Measurements from ENCODE around the gene GLP2R.
A peak's percentile ranks its signal among the peaks of the same experiment; 100 is the strongest.

The GLP2R gene

GRCh38 chr17:9900784-9901183, 75.1 kb downstream of the GLP2R start:
- Mint-ChIP-seq H3K27ac (peak overlapping the region; percentile 10 to 67 (median 38)), H3K4me1 (peaks cover 29% of the 10 kb centered on the region), H3K4me3 (peak overlapping the region in 1 of 3 experiments; percentile 18), H3K27me3 (ENCODE audit: low read depth) (peaks cover 18% of the 10 kb centered on the region), H3K36me3 (ENCODE audit: low read depth) (no peaks in the 10 kb centered on the region), H3K9me3 (no peaks in the 10 kb centered on the region)
- TF ChIP-seq CTCF (IDR thresholded peaks at IDR 0.05; ENCODE audit: unreplicated experiment in 3 of 3): no peak

GRCh38 chr17:9902120-9902519, 76.4 kb downstream of the GLP2R start:
- no peaks in the 10 kb centered on the region for H3K9me3 Mint-ChIP-seq

GRCh38 chr17:9904277-9905077, 78.8 kb downstream of the GLP2R start:
- H3K36me3 Mint-ChIP-seq (ENCODE audit: low read depth): no peaks in the 10 kb centered on the region

More at GRCh38 chr17:9902120-9902519, 76.4 kb downstream of the GLP2R start:
- peak overlapping the region in 1 of 3 experiments; percentile 40 for H3K27ac Mint-ChIP-seq
- H3K36me3 Mint-ChIP-seq (ENCODE audit: low read depth): no peaks in the 10 kb centered on the region
- no peak overlapping the region for H3K4me3 Mint-ChIP-seq
- peaks cover 29% of the 10 kb centered on the region for H3K4me1 Mint-ChIP-seq
- H3K27me3 Mint-ChIP-seq (ENCODE audit: low read depth): peaks cover 17% of the 10 kb centered on the region
- TF ChIP-seq CTCF (IDR thresholded peaks at IDR 0.05; ENCODE audit: unreplicated experiment in 3 of 3): no peak

GRCh38 chr17:9905078-9905415, 79.3 kb downstream of the GLP2R start, which contains the start of gene RCVRN:
Gene RCVRN (minus strand): TSS chr17:9905271. CDS start chr17:9905180, 91 bp downstream.
- Mint-ChIP-seq H3K27ac (no peak within 1 kb of the TSS), H3K27me3 (ENCODE audit: low read depth) (peaks cover 13% of the 10 kb centered on the region)

More at GRCh38 chr17:9904277-9905077, 78.8 kb downstream of the GLP2R start:
- Mint-ChIP-seq H3K27ac (no peak overlapping the region), H3K9me3 (no peaks in the 10 kb centered on the region), H3K4me1 (peaks cover 28% of the 10 kb centered on the region), H3K4me3 (no peak overlapping the region), H3K27me3 (ENCODE audit: low read depth) (peaks cover 13% of the 10 kb centered on the region)
- TF ChIP-seq CTCF (IDR thresholded peaks at IDR 0.05; ENCODE audit: unreplicated experiment in 3 of 3): no peak

GRCh38 chr17:9905902-9906301, 80.2 kb downstream of the GLP2R start:
- Mint-ChIP-seq H3K4me3 (no peak overlapping the region), H3K9me3 (no peaks in the 10 kb centered on the region), H3K27me3 (ENCODE audit: low read depth) (peaks cover 13% of the 10 kb centered on the region), H3K36me3 (ENCODE audit: low read depth) (no peaks in the 10 kb centered on the region), H3K27ac (no peak overlapping the region), H3K4me1 (peaks cover 22% of the 10 kb centered on the region)
- peak; percentile 33 to 41 (median 36) for TF ChIP-seq CTCF (IDR thresholded peaks at IDR 0.05; ENCODE audit: unreplicated experiment in 3 of 3)

More at GRCh38 chr17:9905078-9905415, 79.3 kb downstream of the GLP2R start, which contains the start of gene RCVRN:
- no peaks in the 10 kb centered on the region for H3K9me3 Mint-ChIP-seq
- peaks cover 24% of the 10 kb centered on the region for H3K4me1 Mint-ChIP-seq
- H3K4me3 Mint-ChIP-seq: no peak within 1 kb of the TSS
- no peak for TF ChIP-seq CTCF (IDR thresholded peaks at IDR 0.05; ENCODE audit: unreplicated experiment in 3 of 3)
- no peaks in the 10 kb centered on the region for H3K36me3 Mint-ChIP-seq (ENCODE audit: low read depth)

GRCh38 chr17:9906616-9907015, 80.9 kb downstream of the GLP2R start:
- Mint-ChIP-seq H3K4me1 (peaks cover 17% of the 10 kb centered on the region), H3K36me3 (ENCODE audit: low read depth) (no peaks in the 10 kb centered on the region), H3K27me3 (ENCODE audit: low read depth) (peaks cover 17% of the 10 kb centered on the region), H3K27ac (no peak overlapping the region), H3K4me3 (no peak overlapping the region), H3K9me3 (no peaks in the 10 kb centered on the region)
- TF ChIP-seq CTCF (IDR thresholded peaks at IDR 0.05; ENCODE audit: unreplicated experiment in 3 of 3): no peak
